Endothelial cell of umbilical vein (primary cell): Measurements from ENCODE around the gene RBMS3. TPM values are rescaled to one million over a fixed set of nuclear protein-coding genes. Genes with fewer than 3 reads are reported as not detected.

Experiments
- BruUV-seq: library from RNA; stranded (reverse); fragments of 400-500 nt; replicated peaks from 2 replicates; lab custom pipeline; 2021; lab: Mats Ljungman, UMichigan
- CTCF ChIA-PET: fragments of 300-600, 350-600 bp; sonication (Branson Sonifier 250); formaldehyde crosslinking; loops from one replicate; lab custom pipeline; 2021; ENCODE audit warnings: antibody characterized with exemption, inconsistent platforms; lab: Charles Lee
- POLR2A ChIA-PET: fragments of 300-600, 350-600 bp; sonication (Branson Sonifier 250); formaldehyde crosslinking; loops from one replicate; lab custom pipeline; 2021; ENCODE audit warnings: antibody characterized with exemption, inconsistent platforms; lab: Charles Lee
- DNase-seq: peaks from one replicate; pipeline ENCODE4 v3.0.0-alpha.2; 2011; ENCODE audit warnings: low read depth, low spot score
- FAIRE-seq: peaks from 2 replicates; lab custom pipeline; 2011; peaks lifted over from hg19 to GRCh38; lab: Jason Lieb, UNC
- H2AFZ ChIP-seq: 2 replicates; pipeline ENCODE4 v1.6.0; 2012; ENCODE audit warnings: low read depth, low read length, control low read depth, inconsistent platforms
- H3K27ac ChIP-seq: 2 replicates; pipeline ENCODE4 v1.5.1; 2011; ENCODE audit warnings: low read depth, mild to moderate bottlenecking, control low read depth, low read length, moderate library complexity; ENCODE audit not compliant: insufficient read depth
- H3K27me3 ChIP-seq, 2 experiments: 2 replicates each; pipeline versions ENCODE4 v1.6.0 to v1.6.1; 2011; ENCODE audit warnings: low read length in 2 of 2, mixed read lengths in 1 of 2; ENCODE audit not compliant: control insufficient read depth in 2 of 2, insufficient read depth in 2 of 2
- H3K36me3 ChIP-seq, 2 experiments: 2 replicates in 1 of 2; 3 replicates in 1 of 2; pipeline ENCODE4 v1.5.1; 2011; ENCODE audit warnings: low read length in 2 of 2, mild to moderate bottlenecking in 1 of 2, moderate library complexity in 1 of 2; ENCODE audit not compliant: control insufficient read depth in 2 of 2, insufficient read depth in 2 of 2; ENCODE audit errors: extremely low read depth in 1 of 2
- H3K4me1 ChIP-seq: 3 replicates; pipeline ENCODE4 v1.5.1; 2011; ENCODE audit warnings: mild to moderate bottlenecking, low read length; ENCODE audit not compliant: control insufficient read depth, insufficient read depth; ENCODE audit errors: extremely low read depth
- H3K4me2 ChIP-seq: 2 replicates; pipeline ENCODE4 v1.6.1; 2011; ENCODE audit warnings: low read length, control low read depth, mixed read lengths; ENCODE audit not compliant: insufficient read depth
- H3K4me3 ChIP-seq, 3 experiments: fragments of 200-600 bp in 1 of 3; sonication (generic), shearing (Covaris generic) in 1 of 3; replicated peaks in 1 of 3; 2 replicates each; pipeline ENCODE4 v1.5.1; 2011 to 2016; ENCODE audit warnings: control low read depth in 3 of 3, low read length in 3 of 3, mild to moderate bottlenecking in 2 of 3, inconsistent platforms in 1 of 3, low read depth in 1 of 3, moderate library complexity in 1 of 3; ENCODE audit not compliant: insufficient read depth in 1 of 3
- H3K79me2 ChIP-seq: 2 replicates; pipeline ENCODE4 v1.6.0; 2012; ENCODE audit warnings: low read length, inconsistent platforms; ENCODE audit not compliant: control insufficient read depth, insufficient read depth
- H3K9ac ChIP-seq: replicated peaks from 2 replicates; pipeline ENCODE3; 2011; ENCODE audit warnings: low read length, control low read depth; ENCODE audit not compliant: insufficient read depth; ENCODE audit errors: extremely low read depth
- H3K9me1 ChIP-seq: replicated peaks from 3 replicates; pipeline ENCODE4 v1.6.0; 2011; ENCODE audit warnings: mild to moderate bottlenecking, low read length; ENCODE audit not compliant: control insufficient read depth, insufficient read depth; ENCODE audit errors: extremely low read depth
- H3K9me3 ChIP-seq: replicated peaks from 2 replicates; pipeline ENCODE4 v1.5.1; 2012; ENCODE audit warnings: low read length, inconsistent platforms; ENCODE audit not compliant: control insufficient read depth, insufficient read depth
- H4K20me1 ChIP-seq: replicated peaks from 2 replicates; pipeline ENCODE3; 2011; ENCODE audit warnings: mild to moderate bottlenecking, low read length; ENCODE audit not compliant: control insufficient read depth, insufficient read depth; ENCODE audit errors: extremely low read depth
- CTCF ChIP-seq, 2 donors: IDR thresholded peaks; 1 replicate in 1 of 2; 2 replicates in 1 of 2; pipeline ENCODE4 v1.5.1; 2011; ENCODE audit warnings: low read length in 2 of 2, mild to moderate bottlenecking in 2 of 2, moderate library complexity in 2 of 2, control low read depth in 1 of 2, inconsistent platforms in 1 of 2, low read depth in 1 of 2; ENCODE audit not compliant: insufficient read depth in 1 of 2; ENCODE audit errors: extremely low read depth in 1 of 2
- EZH2 ChIP-seq: IDR thresholded peaks from 2 replicates; pipeline ENCODE4 v1.6.1; 2012; ENCODE audit warnings: borderline replicate concordance, low read depth, mild to moderate bottlenecking, moderate library complexity, low read length, inconsistent platforms; ENCODE audit not compliant: severe bottlenecking
- FOS ChIP-seq: IDR thresholded peaks from 2 replicates; pipeline ENCODE4 v1.6.1; 2011; ENCODE audit warnings: mild to moderate bottlenecking, low read length, moderate library complexity, borderline replicate concordance; ENCODE audit not compliant: insufficient read depth
- GATA2 ChIP-seq: IDR thresholded peaks from 2 replicates; pipeline ENCODE4 v1.7.0; 2011; ENCODE audit warnings: low read depth, mild to moderate bottlenecking, moderate library complexity, mixed read lengths, low read length; ENCODE audit not compliant: insufficient read length, insufficient read depth
- JUN ChIP-seq: IDR thresholded peaks from 2 replicates; pipeline ENCODE4 v1.6.1; 2011; ENCODE audit warnings: borderline replicate concordance, low read depth; ENCODE audit not compliant: insufficient read length, insufficient read depth
- MAX ChIP-seq: IDR thresholded peaks from 2 replicates; pipeline ENCODE4 v1.6.1; 2011; ENCODE audit not compliant: insufficient read depth, insufficient read length
- MYC ChIP-seq: IDR thresholded peaks from one replicate; pipeline ENCODE4 v1.6.1; 2011; ENCODE audit warnings: mild to moderate bottlenecking, low read depth, low read length
- POLR2A ChIP-seq: IDR thresholded peaks from 2 replicates; pipeline ENCODE4 v1.6.1; 2012; ENCODE audit warnings: low read depth, mild to moderate bottlenecking, control low read depth, low read length
- POLR2AphosphoS5 ChIP-seq: IDR thresholded peaks from 2 replicates; pipeline ENCODE4 v1.6.1; 2012; ENCODE audit warnings: low read depth, mild to moderate bottlenecking, control low read depth, low read length, moderate library complexity; ENCODE audit not compliant: insufficient read depth
- dilution Hi-C: fragments of 300-500 bp; cut with MboI; formaldehyde crosslinking; loops from one replicate; pipeline ENCODE4 v1.15.0; 2019; ENCODE audit warnings: low sequenced_read_pairs; ENCODE audit not compliant: extremely low pct_ligation_motif_present
- intact Hi-C: fragments of 100-400 bp; cut with micrococcal nuclease; formaldehyde crosslinking; loops from one replicate; pipeline ENCODE4 v1.10.0; 2022
- polyA plus RNA-seq, 4 experiments: library from polyadenylated mRNA; depleted of rRNA in 3 of 4; stranded (reverse) in 3 of 4; unstranded in 1 of 4; fragments of >200 nt; gene quantifications; 2 replicates each; pipeline versions ENCODE4 v1.2.1 to v1.2.3, GENCODE V29; 2011 to 2012; ENCODE audit warnings: missing spikeins in 1 of 4
- total RNA-seq: library from RNA; stranded (reverse); gene quantifications from 2 replicates; pipeline ENCODE4 v1.2.3, GENCODE V29; 2021

The RBMS3 gene
- total and polyA plus RNA-seq, 2 donors (not counting 3 experiments of a cell fraction or from before 2014, with no cell fraction given), result 13.6 to 42.3 TPM

GRCh38 chr3:29274667-29275066 is 6.2 kb upstream of the RBMS3 start:
- no peak overlapping the region for H3K4me2 ChIP-seq
- no peaks in the 10 kb centered on the region for H3K36me3 ChIP-seq
- H3K27ac ChIP-seq, result no peak overlapping the region
- H3K9me3 ChIP-seq, result no peaks in the 10 kb centered on the region
- H3K4me1 ChIP-seq, result peaks cover 14% of the 10 kb centered on the region
- H3K9me1 ChIP-seq, result no peaks in the 10 kb centered on the region
- ChIA-PET CTCF (interaction anchor here (1.3 kb wide), 1 partner anchor 358 kb away, joined by 3 read pairs; no protein-coding TSS in a partner anchor), POLR2A (no interaction called here)
- no peaks in the 10 kb centered on the region for H3K27me3 ChIP-seq
- H3K4me3 ChIP-seq, result no peak overlapping the region
- H3K9ac ChIP-seq, result no peak overlapping the region
- no peak for FAIRE-seq
- H3K79me2 ChIP-seq, result no peaks in the 10 kb centered on the region
- intact Hi-C loops (no loop called here), dilution Hi-C loops (no loop called here)
- no TSS peak for BruUV-seq
- no peak for TF ChIP-seq GATA2
- TF ChIP-seq JUN, result no peak
- no peak for TF ChIP-seq POLR2A
- no peak for TF ChIP-seq POLR2AphosphoS5
- no peak for TF ChIP-seq EZH2
- no peak for TF ChIP-seq CTCF (IDR thresholded peaks at IDR 0.05; ENCODE audit: extremely low read depth in 1 of 2, insufficient read depth in 1 of 2, low read depth in 1 of 2, low read length in 2 of 2)
- TF ChIP-seq MYC, result no peak
- no peak for TF ChIP-seq FOS
- TF ChIP-seq MAX, result no peak
- DNase-seq, result no peak
- no peak overlapping the region for H2AFZ ChIP-seq
- no peaks in the 10 kb centered on the region for H4K20me1 ChIP-seq
